ENCODE measurements around the gene HNRNPAB.
A peak's percentile ranks its signal among the peaks of the same experiment; 100 is the strongest.

Gene HNRNPAB

DNA sequence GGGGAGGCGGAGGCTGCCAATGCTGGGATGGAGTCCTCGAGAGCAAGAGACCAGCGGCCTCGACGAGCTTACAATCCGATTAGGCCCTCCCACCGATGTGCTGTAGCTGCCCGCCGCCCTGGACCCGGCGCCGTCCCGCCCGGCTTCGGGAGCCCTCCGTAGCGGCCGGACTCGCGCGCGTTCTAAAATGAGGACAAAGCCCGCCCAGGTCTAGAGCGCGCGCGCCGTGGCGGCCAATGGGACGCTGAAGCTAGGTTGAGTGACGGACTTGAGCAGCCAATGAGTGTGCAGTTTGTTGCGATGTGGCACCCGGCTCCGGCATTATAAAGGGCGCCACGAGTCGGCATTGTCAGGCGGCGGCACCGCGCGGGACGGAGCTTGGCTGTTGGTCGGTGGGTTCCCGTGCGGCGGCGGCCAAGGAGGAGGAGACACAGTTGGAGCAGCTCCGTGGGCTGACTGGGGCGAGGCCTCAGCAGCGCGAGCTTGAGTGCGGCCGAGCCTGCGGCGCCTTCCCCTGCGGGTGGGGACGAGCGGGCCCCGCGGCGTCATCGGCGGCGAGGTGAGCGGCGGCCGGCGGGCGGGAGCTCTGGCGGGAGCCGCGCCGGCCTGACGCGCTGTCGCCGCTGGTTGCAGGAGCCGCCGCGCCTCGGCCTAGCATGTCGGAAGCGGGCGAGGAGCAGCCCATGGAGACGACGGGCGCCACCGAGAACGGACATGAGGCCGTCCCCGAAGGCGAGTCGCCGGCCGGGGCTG is at the start of gene HNRNPAB:
HNRNPAB (plus strand) TSS at position 352 of the 753 bp plus-strand sequence; CDS start at position 657, 305 bp downstream.
- H3K4me3 ChIP-seq (ENCODE audit: low read depth in 1 of 2, low read length in 2 of 2), result peak within 1 kb of the TSS; percentile 96 to 97
- H3K9me3 ChIP-seq (ENCODE audit: control insufficient read depth in 1 of 2, low read length in 2 of 2), result no peaks in the 10 kb centered on the region
- peaks cover 28 to 34% of the 10 kb centered on the region in 2 donors for H3K36me3 ChIP-seq (ENCODE audit: control insufficient read depth in 1 of 2, insufficient read depth in 2 of 2, low read length in 2 of 2)
- peak within 1 kb of the TSS; percentile 81 for H3K27ac ChIP-seq (ENCODE audit: low read length)
- peaks cover 22 to 25% of the 10 kb centered on the region in 2 donors for H3K4me1 ChIP-seq (ENCODE audit: control insufficient read depth in 1 of 2, insufficient read depth in 2 of 2, low read length in 2 of 2)
- H3K27me3 ChIP-seq (ENCODE audit: low read depth, low read length), result no peaks in the 10 kb centered on the region

DNA sequence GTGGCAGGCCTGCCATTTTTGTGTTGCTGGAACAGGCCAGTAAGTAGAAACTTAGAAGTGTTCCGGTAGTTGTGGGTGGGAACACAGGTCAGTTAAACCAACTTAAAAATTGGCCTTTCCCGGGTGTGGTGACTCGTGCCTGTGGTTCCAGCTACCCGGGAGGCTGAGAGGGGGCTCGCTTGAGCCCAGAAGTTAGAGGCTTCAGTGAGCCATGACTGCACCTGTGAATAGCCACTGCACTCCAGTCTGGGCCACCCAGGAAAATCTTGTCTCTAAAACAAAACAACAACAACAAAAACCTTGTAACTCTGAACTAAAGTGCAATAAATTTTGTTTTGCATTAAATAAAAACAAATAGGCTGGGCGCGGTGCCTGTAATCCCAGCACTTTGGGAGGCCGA is 49.3 kb upstream of the HNRNPAB start:
- Histone ChIP-seq H3K4me3 (ENCODE audit: low read depth in 1 of 2, low read length in 2 of 2) (no peak overlapping the region), H3K27me3 (ENCODE audit: low read depth, low read length) (no peaks in the 10 kb centered on the region), H3K27ac (ENCODE audit: low read length) (no peak overlapping the region), H3K36me3 (ENCODE audit: control insufficient read depth in 1 of 2, insufficient read depth in 2 of 2, low read length in 2 of 2) (peaks cover 7 to 10% of the 10 kb centered on the region in 2 donors), H3K9me3 (ENCODE audit: control insufficient read depth in 1 of 2, low read length in 2 of 2) (no peaks in the 10 kb centered on the region), H3K4me1 (ENCODE audit: control insufficient read depth in 1 of 2, insufficient read depth in 2 of 2, low read length in 2 of 2) (peaks cover 0 to 29% of the 10 kb centered on the region in 2 donors)

DNA sequence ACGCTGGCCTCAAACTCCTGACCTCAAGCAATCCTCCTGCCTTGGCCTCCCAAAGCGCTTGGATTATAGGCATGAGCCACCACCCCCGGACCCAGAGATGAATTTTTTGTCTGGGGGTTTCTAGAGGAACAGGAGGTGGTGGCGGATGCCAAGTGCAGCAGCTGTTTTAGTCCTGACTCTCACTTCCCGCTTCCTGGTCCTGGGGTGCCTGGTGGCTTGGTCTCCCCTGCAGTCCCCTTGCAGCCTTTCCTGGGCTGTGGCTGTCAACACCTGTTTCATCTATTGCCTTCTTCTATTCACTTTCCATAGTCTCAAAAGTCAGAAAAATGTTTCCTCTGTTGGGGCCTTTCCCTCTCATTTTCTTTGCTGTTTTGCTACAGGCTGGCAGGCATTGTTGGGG is 44.2 kb upstream of the HNRNPAB start:
- Histone ChIP-seq H3K4me3 (ENCODE audit: low read depth in 1 of 2, low read length in 2 of 2) (no peak overlapping the region), H3K27ac (ENCODE audit: low read length) (no peak overlapping the region), H3K4me1 (ENCODE audit: control insufficient read depth in 1 of 2, insufficient read depth in 2 of 2, low read length in 2 of 2) (peaks cover 0 to 8% of the 10 kb centered on the region in 2 donors), H3K27me3 (ENCODE audit: low read depth, low read length) (peaks cover 8% of the 10 kb centered on the region), H3K36me3 (ENCODE audit: control insufficient read depth in 1 of 2, insufficient read depth in 2 of 2, low read length in 2 of 2) (no peaks in the 10 kb centered on the region), H3K9me3 (ENCODE audit: control insufficient read depth in 1 of 2, low read length in 2 of 2) (no peaks in the 10 kb centered on the region)

DNA sequence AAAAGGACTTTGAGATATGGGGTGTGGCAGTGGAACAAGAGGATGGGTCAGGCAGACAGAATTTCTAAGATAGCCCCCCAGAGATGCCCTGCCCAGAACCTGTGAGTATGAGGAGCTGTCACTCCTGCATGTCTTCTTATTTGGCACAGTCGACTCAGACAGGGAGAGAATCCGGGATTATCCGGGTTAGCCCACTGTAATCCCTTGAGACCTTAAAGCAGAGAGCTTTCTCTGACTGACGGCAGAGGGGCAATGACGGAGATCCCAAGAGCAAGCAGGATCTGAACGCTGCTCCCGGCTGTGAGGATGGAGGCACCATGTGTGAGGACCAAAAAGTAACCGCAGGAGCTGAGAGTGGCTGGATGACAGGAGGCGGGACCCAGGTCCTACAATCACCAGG is 41.9 kb upstream of the HNRNPAB start:
- Histone ChIP-seq H3K4me1 (ENCODE audit: control insufficient read depth in 1 of 2, insufficient read depth in 2 of 2, low read length in 2 of 2) (peaks cover 0 to 8% of the 10 kb centered on the region in 2 donors), H3K36me3 (ENCODE audit: control insufficient read depth in 1 of 2, insufficient read depth in 2 of 2, low read length in 2 of 2) (no peaks in the 10 kb centered on the region), H3K4me3 (ENCODE audit: low read depth in 1 of 2, low read length in 2 of 2) (no peak overlapping the region), H3K27ac (ENCODE audit: low read length) (no peak overlapping the region), H3K27me3 (ENCODE audit: low read depth, low read length) (peaks cover 8% of the 10 kb centered on the region), H3K9me3 (ENCODE audit: control insufficient read depth in 1 of 2, low read length in 2 of 2) (no peaks in the 10 kb centered on the region)

DNA sequence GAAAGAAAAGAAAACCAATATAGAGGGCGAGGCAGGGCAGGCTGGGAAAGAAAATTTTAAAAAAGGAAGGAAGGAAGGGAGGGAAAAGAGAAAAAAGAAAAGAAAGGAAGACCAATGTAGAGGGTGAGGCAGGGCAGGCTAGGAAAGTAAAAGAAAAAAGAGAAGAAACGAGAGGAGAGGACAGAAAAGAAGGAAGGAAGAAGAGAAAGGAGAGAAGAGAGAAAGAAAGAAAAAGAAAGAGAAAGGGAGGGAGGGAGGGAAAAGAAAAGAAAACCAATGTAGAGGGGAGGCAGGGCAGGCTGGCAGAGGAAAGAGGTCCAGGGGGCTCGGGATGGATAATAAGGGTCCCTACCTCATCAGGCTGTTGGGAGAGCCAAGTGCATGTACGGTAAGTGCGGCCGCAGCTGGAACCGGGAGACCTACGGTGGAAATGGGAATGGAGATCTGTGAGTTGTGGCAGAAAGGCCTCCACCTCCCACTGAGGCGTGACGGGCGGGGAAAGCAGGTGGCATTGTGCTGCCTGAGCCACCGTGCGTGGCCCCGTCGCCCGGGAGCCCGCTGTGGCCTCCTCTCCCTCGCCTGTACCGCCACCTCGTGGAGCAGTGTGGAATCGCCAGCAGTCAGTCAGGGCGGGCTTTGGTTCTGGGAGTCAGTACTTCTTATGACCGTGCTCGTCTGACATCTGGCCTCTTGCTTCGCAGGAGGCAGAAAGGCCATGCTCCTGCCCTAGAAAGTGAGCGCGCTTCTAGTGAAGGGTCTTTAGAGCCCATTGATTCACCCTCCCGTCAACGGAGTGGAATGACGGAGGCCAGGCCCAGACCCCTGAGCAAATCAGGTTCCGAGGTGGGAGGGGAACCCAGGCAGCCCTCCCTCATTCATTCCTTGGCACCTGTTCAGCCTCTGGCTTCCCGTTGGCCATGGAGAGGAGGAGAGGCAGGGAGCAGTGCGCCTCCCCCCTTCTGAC is 40.3 kb upstream of the HNRNPAB start:
- Histone ChIP-seq H3K27me3 (ENCODE audit: low read depth, low read length) (peaks cover 8% of the 10 kb centered on the region), H3K4me1 (ENCODE audit: control insufficient read depth in 1 of 2, insufficient read depth in 2 of 2, low read length in 2 of 2) (peaks cover 0 to 8% of the 10 kb centered on the region in 2 donors), H3K36me3 (ENCODE audit: control insufficient read depth in 1 of 2, insufficient read depth in 2 of 2, low read length in 2 of 2) (no peaks in the 10 kb centered on the region), H3K27ac (ENCODE audit: low read length) (no peak overlapping the region), H3K9me3 (ENCODE audit: control insufficient read depth in 1 of 2, low read length in 2 of 2) (no peaks in the 10 kb centered on the region), H3K4me3 (ENCODE audit: low read depth in 1 of 2, low read length in 2 of 2) (peak overlapping the region in 1 of 2 donors; percentile 42)

DNA sequence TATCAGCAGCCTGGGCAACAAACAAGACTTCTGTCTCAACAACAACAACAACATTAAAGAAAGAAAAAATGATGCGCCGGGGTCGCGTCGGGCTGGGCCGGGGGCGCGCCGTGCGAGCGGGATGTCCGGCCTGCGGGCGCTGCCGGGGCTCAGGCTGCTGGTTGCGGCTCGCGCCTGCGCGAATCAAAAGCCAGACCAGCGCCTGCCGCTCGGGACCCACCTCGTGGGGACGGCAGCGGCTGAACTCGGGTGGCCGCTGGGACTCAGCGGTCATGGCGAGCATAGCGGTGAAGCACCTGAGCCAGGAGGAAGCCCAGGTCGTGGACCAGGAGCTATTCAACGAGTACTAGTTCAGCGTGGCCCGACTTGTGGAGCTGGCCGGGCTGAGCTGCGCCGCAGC is 38.8 kb upstream of the HNRNPAB start:
- Histone ChIP-seq H3K27me3 (ENCODE audit: low read depth, low read length) (peaks cover 8% of the 10 kb centered on the region), H3K27ac (ENCODE audit: low read length) (no peak overlapping the region), H3K9me3 (ENCODE audit: control insufficient read depth in 1 of 2, low read length in 2 of 2) (no peaks in the 10 kb centered on the region), H3K36me3 (ENCODE audit: control insufficient read depth in 1 of 2, insufficient read depth in 2 of 2, low read length in 2 of 2) (no peaks in the 10 kb centered on the region), H3K4me1 (ENCODE audit: control insufficient read depth in 1 of 2, insufficient read depth in 2 of 2, low read length in 2 of 2) (peaks cover 0 to 8% of the 10 kb centered on the region in 2 donors), H3K4me3 (ENCODE audit: low read depth in 1 of 2, low read length in 2 of 2) (no peak overlapping the region)

DNA sequence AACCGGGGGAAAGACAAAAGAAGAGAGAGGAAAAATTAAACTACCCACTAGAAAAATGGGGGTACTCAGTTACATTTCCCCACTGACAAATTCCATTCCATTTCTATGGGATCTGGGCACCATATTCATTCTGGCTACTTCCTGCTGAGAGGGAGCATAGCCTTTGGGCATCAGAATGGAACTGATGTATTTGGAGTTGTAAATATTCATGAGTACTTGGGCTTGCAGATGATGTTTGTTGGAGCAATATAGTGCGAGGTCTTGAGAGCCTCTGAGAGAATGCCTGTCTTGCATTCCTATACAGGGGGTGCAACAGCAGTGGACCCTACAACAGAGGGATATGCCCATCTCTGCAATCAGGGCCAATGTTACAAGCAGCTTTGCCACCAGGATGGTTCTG is 33.9 kb upstream of the HNRNPAB start:
- no peaks in the 10 kb centered on the region for H3K4me1 ChIP-seq (ENCODE audit: control insufficient read depth in 1 of 2, insufficient read depth in 2 of 2, low read length in 2 of 2)
- H3K9me3 ChIP-seq (ENCODE audit: control insufficient read depth in 1 of 2, low read length in 2 of 2), result no peaks in the 10 kb centered on the region
- no peaks in the 10 kb centered on the region for H3K36me3 ChIP-seq (ENCODE audit: control insufficient read depth in 1 of 2, insufficient read depth in 2 of 2, low read length in 2 of 2)
- H3K27ac ChIP-seq (ENCODE audit: low read length), result no peak overlapping the region
- no peak overlapping the region for H3K4me3 ChIP-seq (ENCODE audit: low read depth in 1 of 2, low read length in 2 of 2)
- no peaks in the 10 kb centered on the region for H3K27me3 ChIP-seq (ENCODE audit: low read depth, low read length)

DNA sequence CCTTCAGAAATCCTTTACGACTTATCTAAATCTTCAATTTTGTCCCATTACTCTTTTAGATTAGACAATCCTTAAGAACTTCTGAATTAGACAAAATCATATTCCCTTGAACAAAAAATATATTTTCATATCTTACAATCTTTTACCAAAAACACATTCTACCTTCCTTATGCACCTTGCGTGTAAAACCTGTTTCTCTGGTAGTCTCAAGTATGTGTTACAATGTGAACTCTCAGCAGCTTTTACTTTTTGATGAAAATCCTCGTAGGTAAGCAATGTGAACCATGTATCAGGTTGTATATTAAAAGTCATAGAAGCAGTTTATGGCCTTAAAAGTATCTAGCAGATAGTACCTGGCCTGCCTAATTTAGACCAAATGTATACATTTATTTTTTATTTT is 29.9 kb upstream of the HNRNPAB start:
- no peaks in the 10 kb centered on the region for H3K27me3 ChIP-seq (ENCODE audit: low read depth, low read length)
- peaks cover 0 to under 1% of the 10 kb centered on the region in 2 donors for H3K9me3 ChIP-seq (ENCODE audit: control insufficient read depth in 1 of 2, low read length in 2 of 2)
- H3K27ac ChIP-seq (ENCODE audit: low read length), result no peak overlapping the region
- no peak overlapping the region for H3K4me3 ChIP-seq (ENCODE audit: low read depth in 1 of 2, low read length in 2 of 2)
- H3K4me1 ChIP-seq (ENCODE audit: control insufficient read depth in 1 of 2, insufficient read depth in 2 of 2, low read length in 2 of 2), result no peaks in the 10 kb centered on the region
- H3K36me3 ChIP-seq (ENCODE audit: control insufficient read depth in 1 of 2, insufficient read depth in 2 of 2, low read length in 2 of 2), result no peaks in the 10 kb centered on the region

DNA sequence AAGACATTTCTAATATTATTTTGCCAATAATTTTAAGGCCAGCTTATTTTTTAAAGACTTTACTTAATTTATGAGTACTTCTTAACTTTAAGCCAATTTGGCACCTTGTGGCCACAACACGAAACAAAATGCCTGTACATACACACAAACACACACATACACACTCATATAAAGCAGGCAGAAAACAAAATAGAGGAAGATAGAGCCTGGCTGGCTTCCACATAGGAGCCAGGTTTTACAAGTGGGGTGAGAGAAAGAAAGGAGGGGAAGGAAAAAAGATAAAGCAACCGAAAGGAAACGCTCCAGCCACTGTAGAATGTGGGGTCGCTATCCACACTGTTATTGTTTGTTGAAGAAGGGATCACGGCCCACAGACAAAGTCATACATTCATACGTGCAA is 27.5 kb upstream of the HNRNPAB start:
- H3K9me3 ChIP-seq (ENCODE audit: control insufficient read depth in 1 of 2, low read length in 2 of 2), result peaks cover 0 to 3% of the 10 kb centered on the region in 2 donors
- H3K4me3 ChIP-seq (ENCODE audit: low read depth in 1 of 2, low read length in 2 of 2), result no peak overlapping the region
- no peaks in the 10 kb centered on the region for H3K36me3 ChIP-seq (ENCODE audit: control insufficient read depth in 1 of 2, insufficient read depth in 2 of 2, low read length in 2 of 2)
- H3K27ac ChIP-seq (ENCODE audit: low read length), result no peak overlapping the region
- H3K27me3 ChIP-seq (ENCODE audit: low read depth, low read length), result no peaks in the 10 kb centered on the region
- H3K4me1 ChIP-seq (ENCODE audit: control insufficient read depth in 1 of 2, insufficient read depth in 2 of 2, low read length in 2 of 2), result no peaks in the 10 kb centered on the region

DNA sequence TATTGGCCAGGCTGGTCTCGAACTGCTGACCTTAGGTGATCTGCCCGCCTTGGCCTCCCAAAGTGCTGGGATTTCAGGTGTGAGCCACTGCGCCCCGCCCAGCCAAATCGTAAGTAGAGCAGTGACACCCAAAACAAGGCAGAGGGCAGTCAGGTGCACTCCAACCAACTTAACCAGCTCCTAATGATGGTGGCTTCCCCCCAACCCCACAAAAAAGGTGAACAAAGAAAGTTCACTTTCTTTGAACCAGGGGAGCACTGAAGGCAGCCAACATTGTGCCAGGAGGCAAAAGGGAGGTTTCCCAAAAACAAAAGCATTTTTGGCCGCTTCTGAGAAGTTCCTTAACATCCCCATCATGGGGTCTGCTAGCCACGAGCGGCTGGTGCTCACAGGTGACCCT is 26.8 kb upstream of the HNRNPAB start:
- H3K9me3 ChIP-seq (ENCODE audit: control insufficient read depth in 1 of 2, low read length in 2 of 2), result peaks cover 0 to 3% of the 10 kb centered on the region in 2 donors
- H3K4me1 ChIP-seq (ENCODE audit: control insufficient read depth in 1 of 2, insufficient read depth in 2 of 2, low read length in 2 of 2), result no peaks in the 10 kb centered on the region
- H3K36me3 ChIP-seq (ENCODE audit: control insufficient read depth in 1 of 2, insufficient read depth in 2 of 2, low read length in 2 of 2), result no peaks in the 10 kb centered on the region
- no peak overlapping the region for H3K27ac ChIP-seq (ENCODE audit: low read length)
- H3K27me3 ChIP-seq (ENCODE audit: low read depth, low read length), result no peaks in the 10 kb centered on the region
- no peak overlapping the region for H3K4me3 ChIP-seq (ENCODE audit: low read depth in 1 of 2, low read length in 2 of 2)

DNA sequence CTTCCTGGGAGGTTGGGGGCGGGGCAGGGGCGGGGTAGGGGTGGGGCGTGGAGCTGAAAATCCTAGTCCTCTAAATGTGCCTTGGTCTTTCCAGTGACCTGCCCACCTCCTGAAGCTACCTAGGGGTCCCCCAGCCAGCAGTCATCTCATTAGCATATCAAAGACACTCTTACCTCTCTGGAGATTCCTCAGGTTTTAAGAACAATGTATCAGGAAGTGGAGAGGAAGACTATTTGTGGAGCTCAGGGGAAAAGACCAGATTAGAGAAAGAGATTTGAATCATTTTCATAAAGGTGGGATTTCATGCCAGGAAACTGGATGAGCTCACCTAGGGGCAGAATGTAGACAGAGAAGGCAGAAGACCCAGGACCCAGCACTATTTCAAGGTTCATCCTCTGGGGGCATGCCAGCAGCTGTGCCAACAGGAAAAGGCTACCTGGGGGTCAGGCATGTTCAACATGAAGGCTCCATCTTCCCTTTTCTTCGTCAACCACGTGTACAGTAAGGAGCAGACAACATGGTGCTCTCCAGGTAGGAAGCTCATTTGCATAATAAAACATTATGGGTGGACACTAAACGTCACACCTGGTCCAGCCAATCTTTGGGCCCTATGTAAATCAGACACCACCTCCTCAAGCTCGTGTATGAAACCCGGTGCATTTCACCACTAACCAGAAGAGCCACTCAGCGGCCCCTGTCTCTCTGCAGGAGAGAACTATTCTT is 24.0 kb upstream of the HNRNPAB start:
- Histone ChIP-seq H3K4me1 (ENCODE audit: control insufficient read depth in 1 of 2, insufficient read depth in 2 of 2, low read length in 2 of 2) (no peaks in the 10 kb centered on the region), H3K27ac (ENCODE audit: low read length) (no peak overlapping the region)

More for the DNA sequence above, 24.0 kb upstream of the HNRNPAB start:
- Histone ChIP-seq H3K4me3 (ENCODE audit: low read depth in 1 of 2, low read length in 2 of 2) (no peak overlapping the region), H3K36me3 (ENCODE audit: control insufficient read depth in 1 of 2, insufficient read depth in 2 of 2, low read length in 2 of 2) (no peaks in the 10 kb centered on the region), H3K9me3 (ENCODE audit: control insufficient read depth in 1 of 2, low read length in 2 of 2) (peaks cover 0 to 3% of the 10 kb centered on the region in 2 donors), H3K27me3 (ENCODE audit: low read depth, low read length) (no peaks in the 10 kb centered on the region)

All from muscle layer of duodenum (tissue), 2 donors.